Retina (tissue), 1 donor: ENCODE data around the gene MATN3.

Experiments used
- DNase-seq: peaks from one replicate; pipeline ENCODE4 v3.0.0-alpha.2; 2016

Gene MATN3

DNA sequence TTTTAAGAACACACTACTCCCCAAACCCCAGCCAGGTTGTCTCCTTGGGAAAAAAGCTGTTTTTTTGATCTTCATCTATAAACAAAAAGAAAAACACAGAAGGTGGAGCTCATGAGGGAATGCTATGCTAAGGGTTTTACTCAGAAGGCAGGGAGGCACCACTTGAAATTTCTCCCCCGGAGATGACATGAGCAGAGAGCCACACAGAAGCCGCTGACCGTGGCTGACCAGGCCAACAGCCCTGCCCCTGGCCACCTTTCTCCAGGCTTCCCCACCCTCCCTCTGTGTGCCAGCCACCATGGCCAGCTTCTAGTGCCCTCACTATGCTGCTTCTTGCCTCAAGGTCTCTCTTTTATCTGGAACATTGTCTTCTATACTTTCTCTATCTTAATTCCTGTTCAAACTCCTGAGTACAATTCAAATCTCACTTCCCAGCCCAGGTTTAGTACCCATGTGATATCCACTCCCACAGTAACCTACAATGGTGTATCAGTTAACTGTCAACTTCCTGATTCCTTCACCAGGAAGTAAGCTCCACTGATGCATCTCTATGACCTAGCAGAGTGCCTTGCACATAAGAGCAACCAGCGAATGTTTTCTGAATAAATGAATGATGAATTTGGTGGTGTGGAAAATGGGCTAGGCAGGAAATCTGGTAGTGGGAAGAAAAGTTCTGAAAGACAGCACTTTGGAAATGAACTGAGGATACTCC, 23.6 kb upstream of the MATN3 start:
- no peak for DNase-seq

DNA sequence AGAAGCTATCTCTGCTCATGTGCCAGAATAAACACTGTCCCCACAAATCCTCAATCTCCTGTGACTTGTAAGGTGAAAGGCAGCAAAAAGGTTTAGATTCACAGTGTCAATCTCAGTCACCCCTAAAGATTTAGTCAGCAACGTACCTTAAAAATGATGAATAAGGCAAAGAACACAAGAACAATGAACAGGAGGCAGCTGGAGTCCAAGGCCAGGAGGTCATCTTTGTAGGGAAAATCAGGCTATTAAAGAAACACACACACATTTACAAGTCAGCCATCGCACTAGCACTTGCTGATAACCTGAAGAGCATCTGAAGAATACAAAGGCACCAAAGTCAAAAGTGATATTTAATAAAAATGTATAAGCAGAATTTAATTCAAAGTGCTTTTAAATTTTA, 22.4 kb upstream of the MATN3 start:
- DNase-seq = no peak

DNA sequence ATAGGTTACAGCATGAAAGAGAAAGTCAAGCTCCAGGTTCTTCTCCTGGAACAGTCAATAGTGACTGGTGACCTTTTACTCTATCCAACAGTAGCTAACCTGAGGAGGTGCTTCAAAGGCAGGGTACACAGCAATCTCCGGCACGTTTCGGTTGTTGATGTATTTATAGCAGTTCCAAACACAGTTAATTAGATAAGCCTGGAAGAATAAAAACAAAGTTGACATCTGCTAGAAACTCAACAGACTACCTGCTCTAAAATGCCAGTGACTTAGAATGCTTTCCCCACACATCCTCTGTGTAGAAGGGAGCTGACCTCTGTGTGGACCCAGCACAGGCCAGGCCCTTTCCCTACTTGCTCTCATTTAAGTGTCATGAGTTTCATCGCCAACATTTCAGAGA, 21.8 kb upstream of the MATN3 start:
- DNase-seq = no peak

DNA sequence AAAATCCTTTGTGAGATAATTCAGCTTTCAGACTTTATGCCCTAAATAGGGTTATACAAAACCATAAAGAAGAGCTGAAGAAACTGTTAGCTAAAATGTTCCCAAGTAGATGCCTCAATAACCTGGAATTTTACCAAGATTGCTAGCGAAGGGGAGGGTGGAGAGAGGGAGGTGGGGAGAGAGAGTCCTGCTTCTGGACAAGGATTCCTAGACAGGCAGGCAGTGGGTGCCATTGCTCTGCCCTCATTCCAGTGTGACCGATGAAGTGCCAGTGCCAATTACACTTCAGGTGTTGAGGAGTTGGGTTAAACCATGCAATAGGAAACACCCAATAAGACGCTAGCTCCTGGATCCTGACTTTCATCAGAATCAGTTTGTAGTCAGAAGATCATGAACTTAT, 20.9 kb upstream of the MATN3 start:
- no peak for DNase-seq

DNA sequence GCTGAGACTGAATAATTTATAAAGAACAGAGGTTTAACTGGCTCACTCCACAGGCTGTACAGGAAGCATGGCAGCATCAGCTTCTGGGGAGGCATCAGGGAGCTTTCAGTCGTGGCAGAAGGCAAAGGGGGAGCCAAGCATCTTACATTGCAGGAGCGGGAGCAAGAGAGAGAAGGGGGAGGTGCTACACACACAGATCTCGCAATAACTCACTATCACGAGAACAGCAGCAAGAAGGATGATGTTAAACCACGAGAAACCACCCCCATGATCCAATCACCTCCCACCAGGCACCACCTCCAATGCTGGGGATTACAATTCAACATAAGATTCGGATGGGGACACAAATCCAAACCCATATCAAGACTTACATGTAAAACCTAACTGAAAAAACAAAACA, 17.8 kb upstream of the MATN3 start:
- DNase-seq = no peak

DNA sequence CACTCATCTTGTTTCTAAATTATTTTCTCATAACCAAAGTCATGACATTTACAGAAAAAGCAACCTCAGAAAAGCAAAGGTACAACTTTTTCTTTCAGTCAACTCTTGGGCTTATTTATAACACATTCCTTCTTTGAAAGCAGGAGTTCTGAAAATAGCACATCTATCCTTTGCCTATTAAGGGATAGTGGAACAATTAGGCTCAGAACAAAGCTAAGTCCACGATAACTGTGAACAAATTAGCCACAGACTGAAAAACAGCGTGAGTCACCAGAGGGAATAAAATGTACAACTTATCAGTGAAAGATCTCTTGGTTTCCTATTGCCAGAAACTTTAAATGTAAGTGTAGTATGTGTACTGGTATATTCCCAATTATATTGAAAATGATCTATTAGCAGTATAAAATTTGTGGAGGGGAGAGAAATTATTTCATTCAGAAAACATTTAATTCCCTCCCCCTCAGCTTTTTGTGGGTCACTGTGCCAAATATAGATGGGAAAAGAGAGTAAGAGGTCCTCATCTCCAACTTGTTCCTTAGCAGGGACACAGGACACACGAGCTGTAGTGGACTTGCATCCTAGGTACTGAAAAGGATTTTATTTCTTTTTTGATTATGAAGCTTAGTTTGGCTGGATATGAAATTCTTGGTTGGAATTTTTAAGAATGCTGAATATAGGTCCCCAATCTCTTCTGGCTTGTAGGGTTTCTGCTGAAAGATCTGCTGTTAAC, 15.4 kb upstream of the MATN3 start:
- DNase-seq = no peak

DNA sequence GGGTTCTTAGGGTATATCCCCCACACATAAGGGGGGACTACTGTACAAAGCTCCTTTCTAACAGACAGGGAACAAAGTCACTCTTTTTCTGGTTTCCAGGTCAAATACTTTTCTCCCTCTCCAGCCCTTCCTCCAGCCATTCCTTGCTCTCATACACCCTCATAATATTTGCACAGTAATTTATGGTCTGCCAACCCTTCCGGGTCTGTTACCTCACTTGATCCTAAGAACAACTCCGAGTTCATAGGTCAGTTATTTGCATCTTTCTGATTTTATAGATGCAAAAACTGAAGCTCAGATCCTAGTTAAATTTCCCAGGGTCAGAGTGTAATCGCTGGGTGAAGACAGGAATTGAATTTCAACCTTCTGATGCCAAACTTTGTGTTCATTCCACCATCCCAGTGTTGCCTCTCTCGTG, 14.8 kb upstream of the MATN3 start:
- DNase-seq = no peak

DNA sequence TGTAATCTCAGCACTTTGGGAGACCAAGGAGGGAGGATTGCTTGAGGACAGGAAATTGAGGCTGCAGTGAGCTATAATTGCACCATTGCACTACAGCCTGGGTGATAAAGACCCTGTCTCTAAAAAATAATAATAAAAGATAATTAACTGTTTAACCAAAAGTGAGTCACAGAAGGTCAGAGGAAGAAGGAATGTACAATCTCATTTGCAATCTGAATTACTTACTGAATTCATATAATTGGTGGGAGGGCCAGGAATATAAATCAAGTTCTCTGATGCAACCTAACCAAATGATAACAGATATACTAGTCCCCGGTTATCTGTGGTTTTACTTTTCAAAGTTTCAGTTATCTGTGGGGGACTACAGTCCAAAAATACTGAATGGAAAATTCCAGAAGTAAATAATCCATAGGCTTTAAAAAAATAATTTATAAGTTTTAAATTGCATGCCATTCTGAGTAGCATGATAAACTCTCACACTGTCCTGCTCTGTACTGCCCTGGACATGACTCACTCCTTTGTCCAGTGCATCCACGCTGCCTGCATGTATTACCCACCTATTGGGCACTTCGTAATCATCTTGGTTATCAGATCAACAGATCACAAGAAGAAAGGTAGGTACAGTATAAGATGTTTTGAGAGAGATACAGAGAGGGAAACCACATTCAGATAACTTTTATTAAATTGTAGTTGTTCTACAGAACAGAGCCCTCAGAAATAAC, 12.8 kb upstream of the MATN3 start:
- no peak for DNase-seq

DNA sequence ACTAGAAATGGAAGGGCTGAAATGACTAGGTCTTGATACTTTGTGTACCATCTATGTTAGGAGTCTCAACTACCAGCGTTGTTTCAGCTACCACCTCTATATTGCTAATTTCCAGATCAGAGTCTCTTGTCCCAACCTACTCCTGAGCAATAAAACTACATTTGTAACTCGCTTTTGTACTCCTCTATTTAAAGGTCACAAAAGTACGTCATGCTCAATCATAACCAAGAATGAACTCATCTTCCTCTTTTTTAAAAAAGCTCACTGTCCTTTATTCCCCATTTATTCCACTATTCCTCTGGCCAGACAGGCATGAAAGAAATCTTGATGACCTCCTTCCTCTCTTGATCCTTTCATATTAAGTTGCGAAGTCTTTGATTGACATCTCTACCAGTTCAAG, 11.2 kb upstream of the MATN3 start:
- DNase-seq = no peak

DNA sequence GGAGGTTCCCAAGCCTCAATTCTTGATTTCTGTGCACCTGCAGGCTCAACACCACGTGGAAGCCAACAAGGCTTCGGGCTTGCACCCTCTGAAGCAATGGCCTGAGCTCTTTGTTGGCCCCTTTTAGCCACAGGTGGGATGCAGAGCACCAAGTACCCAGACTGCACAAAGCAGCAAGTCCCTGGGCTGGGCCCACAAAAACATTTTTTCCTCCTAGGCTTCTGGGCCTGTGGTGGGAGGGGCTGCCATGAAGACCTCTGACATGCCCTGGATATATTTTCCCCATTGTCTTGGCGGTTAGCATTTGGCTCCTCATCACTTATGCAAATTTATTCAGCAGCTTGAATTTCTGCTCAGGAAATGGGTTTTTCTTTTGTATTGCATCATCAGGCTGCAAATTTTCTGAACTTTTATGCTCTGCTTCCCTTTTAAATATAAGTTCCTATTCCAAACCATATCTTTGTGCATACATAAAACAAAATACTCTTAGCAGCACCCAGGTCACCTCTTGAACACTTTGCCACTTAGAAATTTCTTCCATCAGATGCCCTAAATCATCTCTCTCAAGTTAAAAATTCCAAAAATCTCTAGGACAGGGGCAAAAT, 9.0 kb upstream of the MATN3 start:
- DNase-seq = no peak

DNA sequence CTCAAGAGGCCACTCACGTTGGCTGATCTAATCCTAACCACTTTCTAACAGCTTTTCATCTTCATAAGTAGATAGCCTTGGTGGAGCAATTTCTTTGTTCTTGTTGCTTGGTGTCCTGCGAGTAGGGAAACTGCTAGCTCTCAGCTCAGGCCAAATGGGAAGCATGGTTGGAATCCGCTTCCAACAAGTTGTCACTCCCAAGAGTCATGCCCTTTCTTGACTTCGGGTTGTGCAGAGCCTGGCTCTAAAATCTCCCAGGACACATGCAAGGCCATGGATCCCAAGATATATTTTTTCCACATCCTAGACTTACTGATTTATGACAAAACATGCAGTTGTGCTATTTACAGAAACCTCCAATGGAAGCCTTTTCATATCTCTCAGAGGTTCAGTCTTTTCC, 7.3 kb upstream of the MATN3 start:
- no peak for DNase-seq

DNA sequence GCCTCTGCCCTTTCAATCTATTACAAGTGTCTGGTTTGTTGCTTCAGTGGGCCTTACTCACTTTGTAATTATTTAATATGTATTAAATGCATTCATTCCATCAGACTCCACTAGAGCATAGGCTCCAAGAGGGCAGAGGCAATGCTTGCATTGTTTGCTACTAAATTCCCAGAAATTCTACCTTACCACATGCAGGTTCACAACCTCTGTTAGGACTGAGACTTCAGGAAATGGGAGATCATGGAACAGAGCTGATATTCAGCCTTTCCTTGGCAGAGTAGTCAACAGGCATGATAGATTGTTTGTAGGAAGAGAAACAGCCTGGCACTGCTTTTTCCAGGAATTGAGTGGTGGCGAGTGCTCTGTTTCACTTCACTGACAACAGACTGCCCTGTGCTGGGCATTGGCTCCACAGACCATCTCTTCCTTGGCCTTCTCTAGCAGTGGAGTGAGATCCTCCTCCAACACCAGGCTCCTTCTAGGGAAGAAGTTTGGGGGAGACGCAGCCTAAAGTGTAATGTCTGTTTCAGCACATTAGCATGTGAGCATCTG, 6.2 kb upstream of the MATN3 start:
- DNase-seq = no peak

DNA sequence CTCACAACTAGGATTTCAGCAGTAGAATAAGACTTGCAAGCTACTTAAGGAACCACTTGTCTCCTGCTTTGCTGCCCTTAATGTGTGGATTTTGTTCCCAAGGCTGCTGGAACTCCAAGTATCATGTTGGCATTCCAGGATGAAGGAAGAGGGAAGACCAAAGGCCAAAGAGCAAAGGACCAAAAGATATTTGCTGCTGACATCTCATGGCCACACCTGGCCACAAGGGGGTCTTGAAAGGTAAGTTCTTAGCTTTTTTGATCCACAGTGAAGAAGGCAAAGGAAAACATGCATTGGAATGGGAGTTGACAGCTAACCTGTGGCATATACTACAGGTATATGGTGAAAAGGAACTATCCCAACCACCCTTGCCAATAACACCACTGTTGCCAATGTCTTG, 3.9 kb upstream of the MATN3 start:
- DNase-seq = no peak

DNA sequence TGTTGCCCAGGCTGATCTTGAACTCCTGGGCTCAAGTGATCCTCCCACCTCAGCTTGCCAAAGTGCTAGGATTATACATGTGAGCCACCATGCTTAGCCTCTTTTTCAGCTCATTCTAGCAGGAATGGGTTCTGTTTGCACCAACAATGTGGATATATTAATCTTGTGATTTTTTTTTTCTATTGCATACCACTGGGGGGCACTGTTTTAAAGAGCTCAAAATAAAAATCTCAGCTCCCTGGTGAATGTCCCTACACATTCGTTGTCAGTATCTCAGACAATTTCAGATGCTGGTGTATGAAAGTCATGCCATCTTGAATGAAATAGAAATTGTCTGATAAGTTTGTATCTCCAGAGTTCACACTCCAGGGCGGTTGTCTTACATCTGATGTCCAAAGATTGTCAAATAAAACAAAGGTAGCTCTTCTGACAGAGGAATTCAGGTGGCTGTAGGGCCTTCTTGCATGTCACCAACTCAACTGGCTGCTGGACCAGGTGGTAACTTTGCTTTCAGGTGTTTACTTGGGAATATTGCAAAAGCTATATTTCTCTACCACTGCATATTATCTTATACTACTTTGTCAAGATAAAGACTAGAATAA, 3.1 kb upstream of the MATN3 start:
- DNase-seq = peak; percentile 39

DNA sequence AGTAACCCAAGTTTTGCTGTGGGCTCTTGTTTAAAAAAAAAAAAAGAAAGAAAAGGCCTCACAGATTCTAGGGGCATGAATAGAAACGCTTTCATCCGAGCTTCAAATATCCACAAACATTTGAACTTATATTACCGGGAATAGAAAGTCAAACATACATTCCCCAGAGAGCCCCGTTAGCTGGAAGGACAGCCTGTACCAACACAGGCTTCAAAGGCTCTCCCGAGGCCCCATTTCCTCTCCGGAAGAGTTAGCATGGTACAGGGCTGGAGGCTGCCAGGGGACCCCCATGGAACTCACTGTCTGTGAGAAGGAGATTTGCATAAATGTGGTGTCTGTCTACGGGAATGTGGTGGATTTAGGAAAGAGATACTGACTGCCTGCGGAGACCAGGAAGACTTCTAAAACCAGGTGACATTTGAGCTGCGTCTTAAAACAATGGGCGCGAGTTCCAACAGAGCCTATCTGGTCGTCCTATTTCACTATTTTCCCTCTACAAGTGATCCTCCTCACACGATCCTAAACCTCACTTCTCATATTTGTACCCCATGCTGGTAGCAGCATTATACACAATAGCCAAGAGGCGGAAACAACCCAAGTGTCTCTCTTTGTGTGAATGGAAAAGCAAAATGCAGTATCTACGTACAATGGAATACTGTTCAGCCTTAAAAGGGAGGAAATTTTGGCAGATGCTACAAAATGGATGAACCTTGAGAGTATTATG, 820 bp upstream of the MATN3 start:
- DNase-seq = no peak

DNA sequence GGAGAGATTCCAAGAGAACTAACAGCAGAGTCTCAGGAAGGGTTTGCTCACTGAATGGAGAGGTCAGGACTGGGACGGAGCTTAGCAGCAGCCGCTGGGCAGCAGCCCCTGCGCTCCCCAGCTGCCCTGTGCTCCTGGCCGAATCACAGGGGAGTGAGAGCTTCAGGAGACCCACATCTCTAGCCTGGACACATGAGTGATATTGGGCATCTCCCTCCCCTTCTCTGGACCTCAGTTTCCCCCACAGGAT, 511 bp downstream of the MATN3 start:
- DNase-seq = no peak

DNA sequence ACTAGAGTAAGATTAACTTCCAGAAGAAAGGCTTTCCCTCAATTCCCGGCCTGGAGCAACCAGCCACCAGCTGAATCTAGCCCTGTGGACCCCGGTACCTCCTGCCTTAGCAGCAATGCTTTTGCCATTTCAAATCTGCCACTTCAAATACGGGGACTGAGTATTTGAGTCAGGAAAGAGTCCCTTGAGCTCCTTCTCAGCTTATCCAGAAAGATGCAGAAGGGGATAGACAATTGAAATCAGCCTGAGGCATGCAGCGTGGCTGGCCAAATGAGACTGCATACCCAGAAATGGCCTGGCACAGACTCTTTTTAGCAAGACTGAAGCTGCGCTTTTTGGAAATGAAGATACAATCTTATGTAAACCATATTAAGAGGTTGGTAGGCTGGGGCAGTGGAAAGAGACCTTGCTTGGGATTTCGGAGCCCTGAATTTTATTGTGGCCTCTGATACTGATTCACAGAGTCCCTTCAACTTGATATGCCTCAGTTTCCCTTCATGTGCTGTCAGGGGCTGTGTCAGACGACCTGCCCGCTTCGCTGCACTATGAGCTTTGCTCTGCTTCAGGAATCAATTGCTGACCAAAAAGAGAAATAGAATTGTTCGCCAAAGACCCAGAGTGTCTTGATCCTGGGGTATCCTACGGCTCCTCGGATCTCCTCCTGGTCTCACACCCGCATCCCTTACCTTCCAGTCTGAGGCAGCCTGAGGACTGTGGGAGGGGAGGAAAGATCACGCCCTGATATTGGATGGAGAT, 1.0 kb downstream of the MATN3 start:
- no peak for DNase-seq

DNA sequence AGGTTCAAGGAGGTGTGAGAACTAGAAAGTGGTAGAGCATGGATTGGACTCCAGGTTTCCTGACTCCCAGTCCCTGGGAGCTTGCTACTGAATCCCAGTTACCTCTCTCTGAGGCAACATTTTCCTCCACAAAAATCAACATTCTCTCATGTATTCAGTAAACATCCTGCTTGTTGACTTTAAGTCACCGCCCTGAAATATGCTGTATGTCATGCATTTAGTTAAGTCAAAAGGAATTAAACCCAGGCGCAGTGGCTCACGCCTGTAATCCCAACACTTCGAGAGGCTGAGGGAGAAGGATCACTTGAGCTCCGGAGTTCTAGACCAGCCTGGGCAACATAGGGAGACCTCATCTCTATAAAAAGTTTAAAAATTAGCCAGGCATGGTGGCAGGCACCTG, 3.8 kb downstream of the MATN3 start:
- no peak for DNase-seq

DNA sequence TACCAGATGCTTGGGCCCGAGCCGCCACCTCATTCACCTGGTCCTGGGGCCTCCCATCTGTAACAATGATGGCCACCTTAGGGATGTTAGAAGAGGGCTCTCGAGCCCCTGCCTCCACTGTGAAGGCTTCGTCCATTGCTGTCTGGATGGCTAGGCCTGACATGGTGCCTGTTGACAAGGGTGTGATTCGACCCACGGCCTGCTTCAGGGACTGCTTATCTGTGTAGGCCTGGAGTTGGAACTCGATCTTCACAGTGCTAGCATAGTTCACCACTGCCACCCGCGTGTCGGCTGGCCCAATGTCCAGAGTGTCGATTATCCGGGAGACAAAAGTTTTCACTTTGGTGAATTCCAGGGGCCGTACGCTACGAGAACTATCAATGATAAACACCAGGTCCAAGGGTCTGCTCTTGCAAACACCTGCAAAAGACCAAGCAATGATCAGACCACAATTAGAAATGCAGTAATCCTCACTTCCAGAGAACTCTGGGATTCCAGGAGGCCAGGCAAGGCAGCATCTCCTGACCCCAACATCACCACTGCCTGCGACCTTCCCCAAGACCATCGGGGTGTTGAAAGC, 6.5 kb downstream of the MATN3 start:
- no peak for DNase-seq

DNA sequence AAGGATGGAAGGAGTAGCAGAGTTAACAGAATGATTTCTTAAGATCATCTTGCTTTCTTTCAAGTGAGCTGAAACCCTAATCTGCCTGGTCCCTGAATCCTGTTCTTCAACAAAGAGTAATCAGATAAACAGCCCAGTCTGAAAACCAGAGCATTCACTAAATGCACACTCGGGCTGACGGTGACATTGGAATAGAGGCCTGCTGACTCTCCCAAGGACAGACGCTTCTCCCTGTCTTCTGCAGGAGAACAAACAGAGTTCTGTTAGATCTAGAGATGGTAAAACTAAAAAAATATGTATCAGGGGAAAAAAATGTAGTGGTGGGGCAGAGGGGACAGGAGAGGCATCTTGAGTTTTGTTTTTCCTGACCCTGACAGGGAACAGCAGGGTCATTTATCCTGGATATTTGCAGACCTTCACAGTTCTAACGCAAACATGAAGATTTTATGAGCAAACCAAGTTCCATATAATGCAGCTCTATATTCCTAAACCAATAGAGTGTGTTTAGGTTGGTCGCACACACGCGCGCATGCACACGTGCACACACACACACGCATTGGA, 7.3 kb downstream of the MATN3 start:
- DNase-seq = no peak

DNA sequence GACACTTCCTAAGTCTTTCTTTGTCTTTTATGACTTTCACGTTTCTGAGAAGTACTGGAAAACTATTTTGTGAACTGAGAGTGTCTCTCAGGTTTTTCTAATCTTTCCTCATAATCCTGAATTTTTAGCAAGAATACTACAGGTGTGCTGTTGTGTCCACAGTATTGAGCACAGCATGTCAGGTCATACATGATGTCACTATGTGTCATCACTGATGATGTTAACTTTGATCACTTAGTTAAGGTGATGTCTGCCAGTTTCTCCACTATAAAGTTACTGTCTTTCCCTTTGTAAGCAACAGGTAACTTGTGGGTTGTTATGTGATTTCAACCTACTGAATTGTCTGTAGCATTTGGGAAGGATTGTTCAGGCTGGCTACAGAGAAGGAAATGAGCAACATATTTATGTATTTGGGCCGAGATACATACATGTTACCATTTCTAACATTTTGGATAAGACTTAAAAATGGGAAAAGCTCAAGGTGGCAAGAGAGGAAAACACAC, 11.1 kb downstream of the MATN3 start:
- no peak for DNase-seq
